Endometrium (tissue), 2 donors: ENCODE data around the gene TMED10.

Source experiments
- FAIRE-seq: peaks from 2 replicates; lab custom pipeline; 2012; peaks lifted over from hg19 to GRCh38; lab: Jason Lieb, UNC
- donor health status: control.
- donor health status: control.

TMED10 gene

GRCh38 chr14:75126679-75127473 is 49.5 kb downstream of the TMED10 start, which contains the start of gene NEK9:
Gene NEK9, minus strand, starts transcription at chr14:75127048. Its CDS starts 127 bp downstream, at chr14:75126921.
- no peak for FAIRE-seq

GRCh38 chr14:75126121-75126544 is 50.3 kb downstream of the TMED10 start:
- FAIRE-seq: no peak

DNA sequence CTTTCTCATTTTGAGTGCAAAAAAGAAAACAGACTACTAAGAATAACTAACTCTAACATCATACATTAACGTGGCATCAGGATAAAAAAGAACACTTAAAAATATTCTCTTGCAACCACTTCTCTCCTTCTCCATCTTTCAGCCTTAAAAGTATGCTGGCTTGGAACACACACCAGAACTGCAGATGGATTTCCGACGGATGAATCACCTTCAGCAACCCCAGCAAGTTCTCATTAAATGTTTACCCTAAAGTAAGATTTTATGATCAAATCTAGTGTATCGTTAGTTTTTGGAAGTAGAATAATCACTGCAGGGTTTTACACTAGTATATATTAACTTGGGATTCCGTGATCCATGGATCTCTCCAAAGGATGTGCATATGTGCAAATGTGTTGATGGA is 50.8 kb downstream of the TMED10 start:
- FAIRE-seq: no peak

DNA sequence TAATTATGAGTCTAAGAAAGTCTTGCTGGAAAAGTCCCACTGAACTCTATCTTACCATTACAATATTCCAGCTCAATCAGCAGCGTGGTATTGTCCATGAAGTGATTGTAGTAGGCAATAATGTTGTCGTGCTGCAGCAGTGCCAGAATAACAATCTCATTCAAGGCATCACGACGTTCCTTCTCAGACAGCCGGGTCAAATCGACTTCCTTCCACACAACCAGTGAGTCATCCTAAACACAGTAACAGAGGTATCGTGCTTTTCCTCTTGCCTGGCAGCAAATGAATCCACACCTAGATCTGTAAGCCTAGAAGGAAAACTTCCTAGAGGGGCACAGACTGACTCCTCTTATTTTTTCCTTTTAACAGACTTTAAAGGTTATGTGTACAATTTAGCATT is 52.4 kb downstream of the TMED10 start:
- no peak for FAIRE-seq

DNA sequence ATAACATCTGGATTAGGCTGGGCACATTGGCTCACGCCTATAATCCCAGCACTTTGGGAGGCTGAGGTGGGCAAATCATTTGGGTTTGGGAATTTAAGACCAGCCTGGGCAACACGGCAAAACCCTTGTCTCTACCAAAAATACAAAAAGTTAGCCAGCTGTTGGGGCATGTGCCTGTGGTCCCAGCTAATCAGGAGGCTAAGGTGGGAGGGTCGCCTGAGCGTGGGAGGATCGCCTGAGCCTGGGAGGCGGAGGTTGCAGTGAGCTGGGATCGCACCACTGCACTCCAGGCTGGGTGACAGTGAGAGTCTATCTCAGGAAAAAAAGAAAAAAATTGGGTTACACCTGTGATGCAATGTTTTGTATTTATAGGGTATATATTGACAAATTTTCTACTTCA is 54.9 kb downstream of the TMED10 start:
- no peak for FAIRE-seq

- FAIRE-seq: no peak
Measured at GRCh38 chr14:75120541-75121291, 55.7 kb downstream of the TMED10 start.

- FAIRE-seq: no peak
Measured at GRCh38 chr14:75119056-75119455, 57.4 kb downstream of the TMED10 start.

- no peak for FAIRE-seq
Measured at GRCh38 chr14:75113932-75114539, 62.4 kb downstream of the TMED10 start.

GRCh38 chr14:75109877-75110276 is 66.5 kb downstream of the TMED10 start:
- no peak for FAIRE-seq

- no peak for FAIRE-seq
Measured at GRCh38 chr14:75107186-75107585, 69.2 kb downstream of the TMED10 start.

DNA sequence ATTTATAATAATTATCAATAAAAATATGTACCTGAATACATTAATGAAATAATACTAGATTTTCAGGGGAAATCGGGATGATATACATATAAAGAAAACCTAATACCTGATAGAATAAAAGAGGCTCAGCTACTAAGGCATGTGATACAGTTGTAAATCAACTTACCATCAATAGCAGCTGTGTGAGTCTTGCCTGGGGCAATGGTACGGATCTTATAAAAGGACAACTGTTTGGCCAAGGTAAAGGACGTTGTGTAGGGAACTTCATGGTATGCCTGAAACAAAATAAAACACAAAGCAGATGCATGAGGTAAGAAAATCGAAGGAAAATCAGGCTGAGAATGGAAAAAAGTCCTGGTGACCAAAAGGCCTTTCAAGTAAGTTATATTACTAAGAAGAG is 74.9 kb downstream of the TMED10 start:
- FAIRE-seq: no peak

- FAIRE-seq: no peak
Measured at GRCh38 chr14:75098682-75099081, 77.7 kb downstream of the TMED10 start.

- FAIRE-seq: no peak
Measured at GRCh38 chr14:75098212-75098611, 78.2 kb downstream of the TMED10 start.

- FAIRE-seq: no peak
Measured at GRCh38 chr14:75096959-75097358, 79.5 kb downstream of the TMED10 start.

- no peak for FAIRE-seq
Measured at GRCh38 chr14:75095690-75096089, 80.7 kb downstream of the TMED10 start.

- FAIRE-seq: no peak
Measured at GRCh38 chr14:75094896-75095295, 81.5 kb downstream of the TMED10 start.

GRCh38 chr14:75092698-75093097 is 83.7 kb downstream of the TMED10 start:
- no peak for FAIRE-seq

DNA sequence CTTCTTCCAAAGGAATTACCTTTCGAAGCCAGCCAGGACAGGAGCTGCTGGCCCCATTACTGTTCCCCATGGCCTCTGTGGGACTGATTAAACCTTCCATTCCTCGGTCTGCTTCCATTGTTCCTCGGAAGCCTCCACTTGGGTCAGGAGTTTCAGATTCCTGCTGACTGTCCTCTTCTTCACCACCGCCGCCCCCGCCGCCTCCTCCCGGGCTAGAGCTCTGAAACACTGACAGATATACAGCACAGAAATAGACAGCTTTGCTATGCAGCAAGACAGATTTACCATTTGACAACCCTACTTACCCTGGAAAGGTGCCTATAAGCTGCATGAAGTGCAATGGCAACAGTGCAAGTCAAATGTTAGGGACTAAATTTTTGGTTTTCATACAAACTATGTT is 85.2 kb downstream of the TMED10 start:
- FAIRE-seq: no peak

- no peak for FAIRE-seq
Measured at GRCh38 chr14:75090353-75090752, 86.1 kb downstream of the TMED10 start.

GRCh38 chr14:75088566-75089373 is 87.6 kb downstream of the TMED10 start:
- FAIRE-seq: no peak

- FAIRE-seq: no peak
Measured at GRCh38 chr14:75088153-75088552, 88.3 kb downstream of the TMED10 start.

DNA sequence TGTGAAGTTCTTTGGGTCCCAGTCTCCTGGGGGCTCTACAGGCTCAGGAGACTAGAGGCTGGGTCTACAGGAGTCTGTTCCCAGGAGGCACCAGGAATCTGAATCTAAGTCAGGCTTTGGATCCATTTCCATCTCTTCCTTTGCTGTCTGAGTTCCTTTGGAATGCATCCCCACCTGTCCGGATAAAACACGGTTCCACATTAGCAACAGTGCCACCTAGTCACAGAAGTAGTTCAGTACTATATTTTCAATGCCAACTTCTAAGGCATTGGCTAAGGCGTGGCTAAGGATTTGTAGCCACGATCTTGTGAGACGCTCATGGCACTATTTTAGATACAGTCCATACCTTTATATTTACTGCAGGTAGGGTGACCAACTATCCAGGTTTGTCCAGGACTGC is 91.9 kb downstream of the TMED10 start:
- no peak for FAIRE-seq
